Neuronal stem cell (in vitro differentiated cells): Measurements from ENCODE around the gene SMIM32.
A peak's percentile ranks its signal among the peaks of the same experiment; 100 is the strongest.

ENCODE experiments used
- DNase-seq: peaks from one replicate; pipeline ENCODE4 v3.0.0-alpha.2; 2013; ENCODE audit warnings: low spot score
- H2AFZ ChIP-seq: one replicate; pipeline ENCODE4 v1.6.1; 2013; ENCODE audit warnings: mild to moderate bottlenecking, low read length, inconsistent platforms
- H2AK5ac ChIP-seq: 2 replicates; pipeline ENCODE4 v1.6.1; 2013; ENCODE audit warnings: low read depth, mild to moderate bottlenecking, inconsistent platforms, low read length, moderate library complexity, mixed read lengths
- H2BK120ac ChIP-seq: 2 replicates; pipeline ENCODE4 v1.6.1; 2013; ENCODE audit warnings: low read depth, mild to moderate bottlenecking, inconsistent platforms, low read length, moderate library complexity, mixed read lengths
- H2BK12ac ChIP-seq: one replicate; pipeline ENCODE4 v1.6.1; 2013; ENCODE audit warnings: low read length, inconsistent platforms
- H2BK15ac ChIP-seq: 2 replicates; pipeline ENCODE4 v1.6.1; 2013; ENCODE audit warnings: mild to moderate bottlenecking, low read length, inconsistent platforms, mixed read lengths
- H2BK5ac ChIP-seq: one replicate; pipeline ENCODE4 v1.6.1; 2013; ENCODE audit warnings: inconsistent platforms, mild to moderate bottlenecking, low read length, moderate library complexity
- H3K14ac ChIP-seq: one replicate; pipeline ENCODE4 v1.6.1; 2013; ENCODE audit warnings: low read length, inconsistent platforms
- H3K18ac ChIP-seq: 2 replicates; pipeline ENCODE4 v1.6.1; 2013; ENCODE audit warnings: low read length, inconsistent platforms
- H3K23ac ChIP-seq: 2 replicates; pipeline ENCODE4 v1.6.1; 2013; ENCODE audit warnings: low read depth, mild to moderate bottlenecking, mixed read lengths, low read length, inconsistent platforms; ENCODE audit not compliant: poor library complexity
- H3K27ac ChIP-seq: replicated peaks from 3 replicates; pipeline ENCODE4 v1.5.1; 2013; ENCODE audit warnings: low read length, inconsistent platforms
- H3K27me3 ChIP-seq, 3 experiments: 2 replicates each; pipeline ENCODE4 v1.6.1; 2013; ENCODE audit warnings: low read length in 3 of 3, mild to moderate bottlenecking in 2 of 3, inconsistent platforms in 1 of 3, low read depth in 1 of 3, mixed read lengths in 1 of 3, moderate library complexity in 1 of 3; ENCODE audit not compliant: control insufficient read depth in 3 of 3, insufficient read depth in 3 of 3
- H3K36me3 ChIP-seq, 2 donors: replicated peaks in 1 of 2; 2 replicates each; pipeline ENCODE4 v1.6.1; 2013; ENCODE audit warnings: low read length in 2 of 2; ENCODE audit not compliant: control insufficient read depth in 2 of 2, insufficient read depth in 2 of 2
- H3K4ac ChIP-seq: 2 replicates; pipeline ENCODE4 v1.6.1; 2013; ENCODE audit warnings: inconsistent platforms, mild to moderate bottlenecking, low read length, moderate library complexity
- H3K4me1 ChIP-seq, 2 donors: 1 replicate in 1 of 2; 2 replicates in 1 of 2; pipeline ENCODE4 v1.6.1; 2013; ENCODE audit warnings: low read length in 2 of 2, low read depth in 1 of 2; ENCODE audit not compliant: control insufficient read depth in 2 of 2, insufficient read depth in 1 of 2
- H3K4me2 ChIP-seq: one replicate; pipeline ENCODE4 v1.6.1; 2013; ENCODE audit warnings: mild to moderate bottlenecking, low read length, inconsistent platforms; ENCODE audit not compliant: insufficient read depth, poor library complexity, severe bottlenecking
- H3K4me3 ChIP-seq, 2 donors: 2 replicates each; pipeline ENCODE4 v1.5.1; 2013; ENCODE audit warnings: low read length in 2 of 2, mild to moderate bottlenecking in 2 of 2, inconsistent platforms in 1 of 2, moderate library complexity in 1 of 2
- H3K79me1 ChIP-seq: one replicate; pipeline ENCODE4 v1.6.1; 2013; ENCODE audit warnings: low read depth, mild to moderate bottlenecking, inconsistent platforms, low read length, moderate library complexity
- H3K9ac ChIP-seq: one replicate; pipeline ENCODE4 v1.6.1; 2013; ENCODE audit warnings: mild to moderate bottlenecking, low read depth, low read length, inconsistent platforms; ENCODE audit not compliant: poor library complexity
- H3K9me3 ChIP-seq, 2 donors: replicated peaks in 1 of 2; 2 replicates each; pipeline versions ENCODE3 to v1.6.1; 2013; ENCODE audit warnings: low read length in 2 of 2, mild to moderate bottlenecking in 2 of 2, inconsistent platforms in 1 of 2, low read depth in 1 of 2, mixed read lengths in 1 of 2, moderate library complexity in 1 of 2; ENCODE audit not compliant: control insufficient read depth in 2 of 2, insufficient read depth in 1 of 2
- H4K8ac ChIP-seq: one replicate; pipeline ENCODE4 v1.6.1; 2013; ENCODE audit warnings: low read depth, mild to moderate bottlenecking, inconsistent platforms, low read length, moderate library complexity
- H4K91ac ChIP-seq: one replicate; pipeline ENCODE4 v1.6.1; 2013; ENCODE audit warnings: low read length, low read depth, mild to moderate bottlenecking, inconsistent platforms; ENCODE audit not compliant: poor library complexity
- WGBS, 2 donors: extraction: QIAGEN DNeasy Blood & Tissue Kit; methylation state at CpG; one replicate each; pipeline ENCODE4 v1.1.7; 2013; ENCODE audit warnings: missing lambda C conversion rate in 2 of 2, mixed read lengths in 1 of 2; ENCODE audit not compliant: insufficient read length in 2 of 2, insufficient replicate concordance in 1 of 2; ENCODE audit errors: extremely low coverage in 2 of 2; 5-methylcytosine and 5-hydroxymethylcytosine counted together

The SMIM32 gene

GRCh38 chr5:136208916-136209315, 16.0 kb upstream of the SMIM32 start:
- Histone ChIP-seq H3K14ac (no peak overlapping the region), H2BK5ac (no peak overlapping the region), H2AFZ (no peak overlapping the region), H2BK12ac (no peak overlapping the region), H4K8ac (no peak overlapping the region), H3K79me1 (no peaks in the 10 kb centered on the region), H3K4ac (no peak overlapping the region), H3K4me3 (no peak overlapping the region), H3K36me3 (no peaks in the 10 kb centered on the region), H3K18ac (no peak overlapping the region), H3K27ac (no peak overlapping the region), H3K4me2 (no peak overlapping the region), H2AK5ac (no peak overlapping the region), H3K23ac (no peak overlapping the region), H3K4me1 (peaks cover 0 to 4% of the 10 kb centered on the region in 2 donors), H4K91ac (no peak overlapping the region), H2BK15ac (no peak overlapping the region), H3K9ac (no peak overlapping the region), H2BK120ac (no peak overlapping the region), H3K27me3 (peaks cover 0 to 24% (median 0%) of the 10 kb centered on the region in 3 experiments), H3K9me3 (peaks cover 0 to 2% of the 10 kb centered on the region in 2 donors)
- no CpG with 5 or more reads among the region's 3 CpGs for WGBS, 2 donors
- no peak for DNase-seq

GRCh38 chr5:136207631-136208030, 14.7 kb upstream of the SMIM32 start:
- Histone ChIP-seq H4K91ac (no peak overlapping the region), H3K23ac (no peak overlapping the region), H2BK5ac (no peak overlapping the region), H3K4ac (no peak overlapping the region), H3K14ac (no peak overlapping the region), H2AK5ac (no peak overlapping the region), H3K27me3 (peaks cover 0 to 22% (median 0%) of the 10 kb centered on the region in 3 experiments), H3K36me3 (no peaks in the 10 kb centered on the region), H3K9me3 (peaks cover 0 to 2% of the 10 kb centered on the region in 2 donors), H2AFZ (no peak overlapping the region), H3K79me1 (no peaks in the 10 kb centered on the region), H2BK120ac (no peak overlapping the region), H3K4me3 (no peak overlapping the region), H2BK15ac (no peak overlapping the region), H2BK12ac (no peak overlapping the region), H3K4me2 (no peak overlapping the region), H3K27ac (no peak overlapping the region), H3K9ac (no peak overlapping the region), H3K18ac (no peak overlapping the region), H4K8ac (no peak overlapping the region), H3K4me1 (peaks cover 0 to 10% of the 10 kb centered on the region in 2 donors)
- no CpG with 5 or more reads among the region's 7 CpGs for WGBS, 2 donors
- DNase-seq, result no peak

GRCh38 chr5:136206361-136206760, 13.4 kb upstream of the SMIM32 start:
- H2BK15ac ChIP-seq, result peak overlapping the region; percentile 57
- no peak overlapping the region for H3K4ac ChIP-seq
- no peak overlapping the region for H2AK5ac ChIP-seq
- H3K27ac ChIP-seq, result no peak overlapping the region
- H3K4me1 ChIP-seq, result peaks cover 2 to 13% of the 10 kb centered on the region in 2 donors
- H2AFZ ChIP-seq, result no peak overlapping the region
- no peak overlapping the region for H3K23ac ChIP-seq
- no peak overlapping the region for H4K91ac ChIP-seq
- H3K14ac ChIP-seq, result no peak overlapping the region
- no peak overlapping the region for H4K8ac ChIP-seq
- no peak overlapping the region for H2BK5ac ChIP-seq
- H3K4me3 ChIP-seq, result no peak overlapping the region
- H3K27me3 ChIP-seq, result peaks cover 0 to 27% (median 0%) of the 10 kb centered on the region in 3 experiments
- no CpG with 5 or more reads among the region's 5 CpGs for WGBS, 2 donors
- no peak for DNase-seq
- no peak overlapping the region for H2BK120ac ChIP-seq
- no peak overlapping the region for H3K9ac ChIP-seq
- H3K79me1 ChIP-seq, result no peaks in the 10 kb centered on the region
- H3K36me3 ChIP-seq, result no peaks in the 10 kb centered on the region
- peaks cover 0 to 2% of the 10 kb centered on the region in 2 donors for H3K9me3 ChIP-seq
- no peak overlapping the region for H3K4me2 ChIP-seq
- no peak overlapping the region for H3K18ac ChIP-seq
- no peak overlapping the region for H2BK12ac ChIP-seq

- Histone ChIP-seq H3K18ac (no peak overlapping the region), H3K4ac (no peak overlapping the region)
- no peak for DNase-seq
These were observed 13.0 kb upstream of the SMIM32 start for GRCh38 chr5:136205941-136206340.

More at GRCh38 chr5:136205941-136206340, 13.0 kb upstream of the SMIM32 start:
- Histone ChIP-seq H2AK5ac (no peak overlapping the region), H2AFZ (no peak overlapping the region), H3K9ac (no peak overlapping the region), H3K4me2 (no peak overlapping the region), H2BK15ac (peak overlapping the region; percentile 57), H4K8ac (no peak overlapping the region), H3K27me3 (peaks cover 0 to 27% (median 0%) of the 10 kb centered on the region in 3 experiments), H3K36me3 (no peaks in the 10 kb centered on the region), H2BK120ac (no peak overlapping the region), H3K23ac (no peak overlapping the region), H3K4me1 (peaks cover 2 to 12% of the 10 kb centered on the region in 2 donors), H3K9me3 (peaks cover 0 to 2% of the 10 kb centered on the region in 2 donors), H3K79me1 (no peaks in the 10 kb centered on the region), H3K27ac (no peak overlapping the region), H3K4me3 (no peak overlapping the region), H3K14ac (no peak overlapping the region), H2BK5ac (no peak overlapping the region), H4K91ac (no peak overlapping the region), H2BK12ac (no peak overlapping the region)
- WGBS, 2 donors, result no CpG with 5 or more reads among the region's 4 CpGs
